GM12873 (cell line): Measurements from ENCODE around the gene CYP2U1.

Experiments
- CTCF ChIP-seq: IDR thresholded peaks from 2 replicates; pipeline ENCODE4 v1.5.1; 2012; ENCODE audit warnings: low read depth, mild to moderate bottlenecking, moderate library complexity, low read length, control low read depth; ENCODE audit not compliant: insufficient read depth; ENCODE audit errors: missing control alignments

The CYP2U1 gene

GRCh38 chr4:107956011-107956410, 24.7 kb downstream of the CYP2U1 start:
- TF ChIP-seq CTCF, result no peak

GRCh38 chr4:107966903-107967302, 35.6 kb downstream of the CYP2U1 start:
- TF ChIP-seq CTCF, result no peak

GRCh38 chr4:107970063-107970798, 38.9 kb downstream of the CYP2U1 start:
- TF ChIP-seq CTCF, result no peak

- TF ChIP-seq CTCF, result no peak
These were observed 41.3 kb downstream of the CYP2U1 start for GRCh38 chr4:107972605-107973004.

GRCh38 chr4:107974523-107974922, 43.2 kb downstream of the CYP2U1 start:
- TF ChIP-seq CTCF, result no peak

- TF ChIP-seq CTCF, result no peak
These were observed 46.1 kb downstream of the CYP2U1 start for GRCh38 chr4:107977482-107977881.

- no peak for TF ChIP-seq CTCF
These were observed 46.8 kb downstream of the CYP2U1 start for GRCh38 chr4:107977966-107978705.
